Stimulated activated CD8-positive, alpha-beta memory T cell treated with anti-CD3 and anti-CD28 coated beads, Interleukin-2, amount 100 ng/mL, for 48 hours (primary cell): ENCODE measurements around the gene PCNX1.
"Not testable (repeated sequence)": the region's sequence is repeated elsewhere in the genome, so short reads cannot be mapped to it uniquely, and the experiment has no call there.

ENCODE experiments used
- DNase-seq, 2 donors: peaks; one replicate each; pipeline ENCODE4 v3.0.0-alpha.2; 2020; ENCODE audit warnings: low read depth in 2 of 2

The PCNX1 gene

GRCh38 chr14:70916300-70916699 lies 9.0 kb downstream of the PCNX1 start:
- no peak for DNase-seq

GRCh38 chr14:70916799-70917198 lies 9.5 kb downstream of the PCNX1 start:
- DNase-seq: no peak

- no peak for DNase-seq
Measured at GRCh38 chr14:70917633-70918032, 10.4 kb downstream of the PCNX1 start.

DNA sequence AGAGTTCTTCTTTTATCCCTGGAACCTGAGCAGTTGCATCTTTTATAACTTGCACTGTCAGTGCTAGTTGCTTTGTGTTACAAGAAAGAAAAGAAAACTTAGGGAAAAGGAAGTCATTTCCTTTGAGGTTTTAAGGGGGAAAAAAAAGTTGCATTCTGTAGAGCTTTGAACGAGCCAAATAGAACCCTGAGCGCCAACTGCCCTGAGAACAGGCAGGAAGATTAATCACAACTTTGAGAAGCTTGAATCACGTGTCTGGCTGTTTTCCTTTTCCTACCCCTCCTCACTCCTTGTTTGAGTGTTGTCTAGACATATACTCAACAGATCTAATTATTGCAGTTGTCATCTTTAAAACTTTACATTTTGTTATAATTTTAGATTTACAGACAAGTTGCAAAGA lies 12.5 kb downstream of the PCNX1 start:
- no peak for DNase-seq

DNA sequence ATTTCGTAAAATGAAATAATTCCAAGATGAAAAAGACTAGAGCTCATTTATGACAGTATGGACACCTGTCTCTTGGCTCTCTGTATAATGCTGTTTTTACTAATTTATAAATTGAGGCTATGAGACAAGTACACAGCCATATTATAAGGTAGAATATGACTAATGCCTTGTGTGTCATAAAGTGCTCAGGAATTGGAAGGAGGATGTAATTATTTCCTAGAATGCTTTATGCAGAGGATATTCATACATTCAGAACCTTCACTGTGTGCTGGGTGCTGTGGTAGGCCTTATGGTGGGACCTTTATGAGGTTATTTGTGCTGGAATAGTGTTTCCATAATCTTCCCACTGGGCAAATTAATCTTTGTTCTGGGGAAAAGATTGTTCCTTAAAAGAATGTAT lies 13.3 kb downstream of the PCNX1 start:
- DNase-seq: no peak

GRCh38 chr14:70921669-70922068 lies 14.4 kb downstream of the PCNX1 start:
- DNase-seq: no peak

GRCh38 chr14:70924521-70924920 lies 17.3 kb downstream of the PCNX1 start:
- DNase-seq: no peak

- DNase-seq: no peak
Measured at GRCh38 chr14:70926235-70926830, 19.1 kb downstream of the PCNX1 start.

DNA sequence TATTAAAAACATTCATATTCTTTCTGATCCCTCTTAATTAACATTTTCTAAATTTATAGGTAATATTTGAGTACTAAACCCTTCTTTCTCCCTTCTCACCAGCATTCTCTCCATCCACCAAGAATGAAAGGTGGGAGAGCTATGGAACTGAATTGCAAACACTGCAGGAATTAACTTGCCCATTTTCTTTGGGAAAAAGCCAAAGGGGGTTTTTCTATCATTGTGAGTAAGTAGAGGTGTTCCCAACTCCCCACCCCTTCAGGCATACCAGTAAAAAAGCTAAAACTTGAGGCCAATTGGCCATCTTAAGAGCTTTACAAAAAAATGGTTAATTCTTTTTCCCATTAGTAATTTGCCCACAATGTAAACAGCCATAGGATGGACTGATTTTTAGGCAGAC lies 23.7 kb downstream of the PCNX1 start:
- DNase-seq: no peak

DNA sequence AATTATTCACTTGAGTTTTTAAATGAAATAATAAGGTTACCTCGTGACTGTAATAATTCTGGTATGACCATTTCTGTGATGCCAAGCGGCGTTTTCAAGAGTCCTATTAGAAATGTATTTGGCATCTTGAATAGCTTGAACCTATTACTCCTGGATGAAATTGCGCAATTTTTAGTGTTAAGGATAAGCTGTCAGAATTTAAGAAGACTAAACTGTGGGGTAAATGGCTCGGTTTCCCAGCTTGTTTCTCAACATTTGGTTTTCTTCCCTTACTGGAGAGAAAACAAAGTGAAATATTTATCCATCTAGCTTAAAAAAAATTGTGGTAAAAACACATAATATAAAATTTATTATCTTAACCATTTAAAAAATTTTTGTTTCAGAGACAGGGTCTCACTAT lies 26.8 kb downstream of the PCNX1 start:
- DNase-seq: no peak

DNA sequence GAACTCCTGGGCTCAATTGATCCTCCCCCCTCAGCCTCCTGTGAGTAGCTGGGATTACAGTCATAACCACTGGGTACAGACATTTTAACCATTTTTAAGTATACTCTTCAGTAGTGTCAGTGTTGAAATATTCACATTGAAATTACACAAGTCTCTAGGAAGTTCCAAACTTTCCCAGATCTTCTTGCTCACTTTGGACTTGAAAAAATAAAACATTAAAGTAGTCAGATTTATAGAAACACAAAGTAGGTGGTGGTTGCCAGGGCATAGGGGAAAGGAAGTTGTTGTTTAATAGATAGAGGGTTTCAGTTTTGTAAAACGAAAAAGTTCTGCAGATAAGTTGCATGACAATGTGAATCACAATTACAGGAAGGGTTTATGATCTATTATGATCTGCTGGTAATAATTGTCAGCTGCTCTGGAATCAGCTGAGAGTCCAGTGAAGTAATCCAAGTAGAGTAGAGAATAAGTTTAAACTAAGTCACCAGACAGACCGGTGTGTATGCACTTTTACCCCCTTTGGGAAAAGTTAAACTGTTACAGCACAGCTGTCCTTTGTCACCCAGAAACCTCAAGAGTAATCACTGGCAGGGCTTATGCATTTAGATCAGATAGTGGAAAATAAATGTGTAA lies 27.4 kb downstream of the PCNX1 start:
- no peak for DNase-seq

DNA sequence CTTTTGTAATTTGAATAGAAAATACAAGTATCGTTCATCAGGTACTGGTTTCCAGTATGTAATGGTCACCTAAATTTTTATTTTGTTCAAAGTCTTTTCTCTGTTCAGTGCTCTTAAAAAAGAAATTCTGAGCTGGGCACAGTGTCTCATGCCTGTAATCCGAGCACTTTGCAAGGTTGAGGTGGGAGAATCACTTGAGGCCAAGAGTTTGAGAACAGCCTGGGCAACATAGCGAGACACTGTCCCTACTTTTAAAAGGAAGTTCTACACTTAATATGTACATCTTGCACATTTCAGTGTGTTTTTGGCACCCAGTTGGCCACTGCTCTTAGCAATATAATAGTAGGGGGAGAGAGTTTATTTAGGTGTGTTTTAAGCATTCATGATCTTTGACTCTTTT lies 27.9 kb downstream of the PCNX1 start:
- DNase-seq: no peak

GRCh38 chr14:70939693-70940092 lies 32.4 kb downstream of the PCNX1 start:
- DNase-seq: not testable (repeated sequence)

DNA sequence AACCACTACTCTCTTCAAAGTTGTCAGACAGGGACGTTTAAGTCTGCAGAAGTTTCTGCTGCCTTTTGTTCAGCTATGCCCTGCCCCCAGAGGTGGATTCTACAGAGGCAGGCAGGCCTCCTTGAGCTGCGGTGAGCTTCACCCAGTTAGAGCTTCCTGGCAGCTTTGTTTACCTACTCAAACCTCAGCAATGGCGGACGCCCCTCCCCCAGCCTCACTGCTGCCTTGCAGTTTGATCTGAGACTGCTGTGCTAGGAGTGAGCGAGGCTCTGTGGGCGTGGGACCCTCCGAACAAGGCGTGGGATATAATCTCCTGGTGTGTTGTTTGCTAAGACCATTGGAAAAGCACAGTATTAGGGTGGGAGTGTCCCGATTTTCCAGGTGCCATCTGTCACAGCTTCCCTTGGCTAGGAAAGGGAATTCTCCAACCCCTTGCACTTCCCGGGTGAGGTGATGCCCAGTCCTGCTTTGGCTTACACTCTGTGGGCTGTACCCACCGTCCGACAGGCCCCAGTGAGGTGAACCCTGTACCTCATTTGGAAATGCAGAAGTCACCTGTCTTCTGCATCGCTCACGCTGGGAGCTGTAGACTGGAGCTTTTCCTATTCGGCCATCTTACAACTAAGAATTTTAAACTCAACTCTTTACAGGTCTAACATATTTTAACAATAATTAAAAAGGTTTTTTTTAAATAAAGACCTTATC lies 34.5 kb downstream of the PCNX1 start:
- peak; percentile 14 to 28 for DNase-seq

GRCh38 chr14:70942342-70942706 lies 35.1 kb downstream of the PCNX1 start:
- DNase-seq: no peak

GRCh38 chr14:70942721-70943120 lies 35.5 kb downstream of the PCNX1 start:
- DNase-seq: not testable (repeated sequence)

DNA sequence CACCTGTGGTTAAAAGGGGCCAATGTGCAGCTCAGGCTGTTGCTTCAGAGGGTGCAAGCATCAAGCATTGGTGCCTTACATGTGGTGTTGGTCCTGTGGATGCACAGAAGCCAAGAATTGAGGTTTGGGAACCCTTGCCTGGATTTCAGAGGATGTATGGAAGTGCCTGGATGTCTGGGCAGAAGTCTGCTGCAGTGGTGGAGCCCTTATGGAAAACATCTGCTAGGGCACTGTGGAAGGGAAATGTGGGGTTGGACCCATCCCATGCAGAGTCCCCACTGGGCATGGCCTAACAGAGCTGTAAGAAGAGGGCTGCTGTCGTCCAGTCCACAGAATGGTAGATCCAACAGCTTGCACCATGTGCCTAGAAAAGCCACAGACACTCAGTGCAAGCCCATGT lies 36.6 kb downstream of the PCNX1 start:
- no peak for DNase-seq

DNA sequence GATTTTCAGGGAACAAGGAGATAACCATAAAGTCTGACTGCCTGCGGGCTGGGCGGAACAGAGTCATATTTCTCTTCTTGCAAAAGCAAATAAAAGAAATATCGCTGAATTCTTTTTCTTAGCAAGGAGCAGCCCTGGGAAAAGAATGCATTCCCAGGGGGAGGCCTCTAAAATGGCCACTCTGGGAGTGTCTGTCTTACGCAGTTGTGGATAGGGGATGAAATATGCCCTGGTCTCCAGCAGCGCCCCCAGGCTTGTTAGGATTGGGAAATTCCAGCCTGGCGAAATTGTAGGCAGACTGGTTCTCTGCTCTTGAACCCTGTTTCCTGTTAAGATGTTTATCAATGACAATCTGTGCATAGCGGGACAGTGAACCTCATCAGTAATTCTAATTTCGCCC lies 40.5 kb downstream of the PCNX1 start:
- no peak for DNase-seq

DNA sequence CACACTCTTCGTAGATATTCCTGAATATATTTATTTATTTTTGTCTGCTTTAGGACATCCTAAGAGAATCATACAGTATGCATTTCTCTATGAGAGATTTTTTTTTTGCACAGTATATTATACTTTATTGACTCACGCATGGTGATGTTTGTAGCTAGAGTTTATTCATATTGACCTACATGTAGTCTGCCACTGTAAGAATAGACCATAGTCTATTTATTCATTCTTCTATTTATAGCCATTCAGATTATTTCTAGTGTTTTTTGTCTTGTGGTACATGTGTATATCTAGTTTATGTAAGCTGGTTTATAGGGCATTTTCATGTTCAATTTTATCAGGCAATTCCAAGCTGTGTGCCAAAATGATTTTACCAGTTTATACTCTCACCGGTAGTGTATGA lies 45.2 kb downstream of the PCNX1 start:
- no peak for DNase-seq

DNA sequence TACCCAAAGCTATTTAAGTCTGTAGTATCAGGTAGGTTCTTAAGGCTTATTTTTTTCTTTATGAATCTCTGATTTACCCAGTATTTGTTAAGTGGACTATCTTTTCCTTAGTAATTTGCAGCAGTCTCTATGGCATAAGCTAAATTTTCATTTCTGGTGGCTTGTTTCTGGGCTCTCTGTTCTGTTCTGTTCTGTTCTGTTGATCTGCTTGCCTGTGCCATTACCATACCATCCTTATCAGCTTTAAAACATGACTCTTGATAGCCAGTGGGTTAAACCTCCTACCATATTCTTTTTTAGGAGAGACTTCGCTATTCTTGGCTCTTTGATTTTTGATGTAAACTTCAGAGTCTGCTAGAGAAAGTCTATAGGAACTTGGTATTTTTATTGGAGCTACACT lies 46.8 kb downstream of the PCNX1 start:
- no peak for DNase-seq

DNA sequence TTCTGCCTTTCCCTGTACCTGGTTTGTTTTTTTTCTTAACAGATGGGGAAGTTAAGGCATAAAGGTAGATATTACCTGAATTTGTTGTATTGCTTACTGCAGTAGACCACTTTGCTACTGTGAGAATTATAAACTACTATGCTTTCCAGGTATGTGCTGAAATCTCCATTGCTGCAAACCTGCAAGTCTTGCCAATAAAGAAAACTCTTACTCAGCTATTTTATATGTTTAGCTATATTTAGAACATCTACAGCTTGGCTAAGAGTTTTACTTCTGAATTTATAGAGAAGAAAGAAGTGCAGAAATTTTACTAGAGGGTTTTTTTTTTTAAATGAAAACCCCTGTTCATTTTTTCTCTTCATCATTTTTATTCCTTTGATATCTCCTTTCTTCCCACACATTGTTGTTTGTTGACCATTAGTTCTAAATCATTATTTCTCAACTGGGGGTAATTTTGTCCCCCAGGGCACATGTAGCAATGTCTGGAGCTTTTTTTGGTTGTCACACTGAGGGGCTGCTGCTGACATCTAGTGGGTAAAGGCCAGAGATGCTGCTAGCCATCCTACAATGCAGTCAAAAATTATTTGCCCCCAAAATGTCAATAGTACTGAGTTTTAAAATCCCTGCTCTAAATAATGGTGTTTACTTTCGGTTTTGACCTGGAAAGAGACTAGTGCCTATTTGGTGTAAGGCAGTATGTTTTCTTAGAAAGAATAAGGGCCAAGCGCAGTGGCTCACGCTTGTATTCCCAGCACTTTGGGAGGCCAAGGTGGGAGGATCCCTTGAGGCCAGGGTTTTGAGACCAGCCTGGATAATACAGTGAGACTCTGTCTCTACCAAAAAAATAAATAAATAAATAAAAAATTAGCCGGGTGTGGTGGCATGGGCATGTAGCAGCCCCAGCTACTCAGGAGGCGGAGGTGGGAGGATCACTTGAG lies 48.6 kb downstream of the PCNX1 start:
- no peak for DNase-seq

- no peak for DNase-seq
Measured at GRCh38 chr14:70956511-70956910, 49.3 kb downstream of the PCNX1 start.
